RPMI7951 (cell line): ENCODE data around the gene TIAM1. TPM values are rescaled to one million over a fixed set of nuclear protein-coding genes. Genes with fewer than 3 reads are reported as not detected.

Source experiments
- DNase-seq: peaks from one replicate; pipeline ENCODE4 v3.0.0-alpha.2; 2012; ENCODE audit warnings: low read depth
- total RNA-seq: library from RNA; depleted of rRNA; stranded (reverse); fragments of >200 nt; shearing (Covaris generic); gene quantifications from 2 replicates; pipeline ENCODE4 v1.2.3, GENCODE V29; 2014

Gene TIAM1
- total RNA-seq, 1 experiment from 2014 or later = 3.5 TPM

DNA sequence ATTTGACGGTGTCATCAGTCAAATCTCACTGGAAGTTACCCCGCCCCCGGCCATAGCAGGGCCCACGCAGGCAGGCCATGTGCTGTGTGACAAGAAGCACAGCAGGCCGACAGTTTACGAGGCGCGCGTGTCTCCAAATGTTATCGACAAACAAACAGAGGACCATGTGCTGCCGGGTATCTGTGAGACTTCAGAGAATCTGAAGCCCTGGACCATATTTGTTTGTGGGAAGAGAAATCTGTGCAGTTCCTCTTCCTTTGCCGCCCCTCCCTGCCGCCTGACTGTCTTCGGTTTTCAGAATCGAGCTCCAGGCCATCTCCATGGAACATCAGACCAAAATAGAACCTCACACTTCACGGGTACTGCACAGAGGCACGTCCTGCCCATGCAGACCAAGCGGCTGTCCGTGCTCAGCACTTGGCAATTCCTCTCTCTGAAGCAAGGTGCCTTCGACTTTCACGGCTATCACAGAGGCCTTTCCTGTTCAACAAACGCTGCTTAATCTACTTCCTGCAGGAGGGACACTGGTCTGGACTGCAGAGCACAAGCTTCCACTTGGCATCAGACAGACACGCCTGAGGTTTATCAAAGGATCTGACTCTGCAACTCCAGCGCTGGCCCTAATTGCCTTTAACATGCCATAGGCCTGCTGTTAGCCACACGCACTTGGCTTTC, 170.0 kb downstream of the TIAM1 start:
- DNase-seq = peak; percentile 66

- DNase-seq = no peak
Observed at GRCh38 chr21:31172328-31172727, 171.7 kb downstream of the TIAM1 start.

GRCh38 chr21:31164713-31165694, 179.1 kb downstream of the TIAM1 start:
- DNase-seq = no peak

DNA sequence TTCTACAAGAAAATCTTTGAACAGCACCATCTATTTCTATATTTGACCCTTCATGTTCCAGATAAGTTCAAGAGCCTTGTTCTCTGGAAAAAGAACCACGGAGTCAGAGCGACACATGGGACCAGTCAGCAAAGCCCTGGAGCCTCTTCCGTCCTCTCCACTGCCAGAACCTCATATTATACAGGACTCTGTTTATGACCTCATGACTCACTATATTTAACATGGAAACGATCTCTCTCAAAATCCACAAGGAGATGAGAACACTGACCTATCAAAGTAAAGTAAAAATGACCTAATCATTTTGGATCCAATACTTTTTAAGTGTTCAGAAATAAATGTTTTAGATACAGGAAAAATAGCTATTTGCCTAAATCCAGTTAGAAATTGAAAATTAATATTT, 181.2 kb downstream of the TIAM1 start:
- peak; percentile 79 for DNase-seq

DNA sequence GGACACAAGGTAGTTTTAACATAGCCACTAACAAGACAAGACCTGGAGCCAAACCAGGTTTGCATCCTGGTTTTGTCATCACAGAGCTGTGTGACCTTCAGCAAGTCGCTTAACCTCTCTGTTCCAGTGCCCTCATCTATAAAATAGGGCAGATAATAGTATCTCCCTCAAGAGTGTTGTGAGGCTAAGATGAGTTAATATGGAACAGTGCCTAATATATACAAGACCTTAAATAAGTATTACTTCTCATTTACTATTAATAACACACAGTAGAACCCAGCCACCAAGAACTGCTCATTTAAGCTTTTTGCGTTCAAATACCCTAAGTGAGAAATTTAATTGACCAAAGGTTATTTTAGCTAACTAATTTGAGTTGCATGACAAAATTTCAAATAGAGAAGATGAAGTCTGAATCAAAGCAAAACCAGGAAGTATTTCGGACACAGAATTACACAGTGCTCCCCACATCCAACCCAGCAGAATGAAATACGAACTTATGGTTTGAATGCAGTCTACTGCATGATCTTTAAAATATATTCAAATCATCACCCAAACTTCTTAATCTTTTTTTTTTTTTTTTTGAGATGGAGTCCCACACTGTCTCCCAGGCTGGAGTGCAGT, 181.9 kb downstream of the TIAM1 start:
- no peak for DNase-seq

DNA sequence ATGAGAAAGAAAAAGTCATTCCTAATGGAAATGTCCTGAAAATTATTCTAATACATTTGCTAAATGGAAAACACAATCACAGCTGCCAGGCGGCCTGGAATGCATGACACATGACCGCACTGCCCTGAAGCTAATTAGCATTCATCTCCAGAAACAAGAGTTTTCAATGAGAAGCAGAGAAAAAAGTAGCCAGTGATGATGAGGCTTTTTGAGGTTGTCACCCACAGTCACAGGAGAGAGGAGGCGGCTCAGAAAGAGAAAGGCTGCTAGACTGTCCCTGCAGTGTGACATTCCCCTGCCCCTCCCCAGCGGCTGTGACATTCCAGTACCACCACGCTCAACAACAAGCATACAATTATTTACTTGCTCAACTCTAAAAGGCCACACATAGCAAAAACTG, 182.9 kb downstream of the TIAM1 start:
- peak; percentile 85 for DNase-seq

GRCh38 chr21:31159808-31160207, 184.3 kb downstream of the TIAM1 start:
- DNase-seq = no peak

DNA sequence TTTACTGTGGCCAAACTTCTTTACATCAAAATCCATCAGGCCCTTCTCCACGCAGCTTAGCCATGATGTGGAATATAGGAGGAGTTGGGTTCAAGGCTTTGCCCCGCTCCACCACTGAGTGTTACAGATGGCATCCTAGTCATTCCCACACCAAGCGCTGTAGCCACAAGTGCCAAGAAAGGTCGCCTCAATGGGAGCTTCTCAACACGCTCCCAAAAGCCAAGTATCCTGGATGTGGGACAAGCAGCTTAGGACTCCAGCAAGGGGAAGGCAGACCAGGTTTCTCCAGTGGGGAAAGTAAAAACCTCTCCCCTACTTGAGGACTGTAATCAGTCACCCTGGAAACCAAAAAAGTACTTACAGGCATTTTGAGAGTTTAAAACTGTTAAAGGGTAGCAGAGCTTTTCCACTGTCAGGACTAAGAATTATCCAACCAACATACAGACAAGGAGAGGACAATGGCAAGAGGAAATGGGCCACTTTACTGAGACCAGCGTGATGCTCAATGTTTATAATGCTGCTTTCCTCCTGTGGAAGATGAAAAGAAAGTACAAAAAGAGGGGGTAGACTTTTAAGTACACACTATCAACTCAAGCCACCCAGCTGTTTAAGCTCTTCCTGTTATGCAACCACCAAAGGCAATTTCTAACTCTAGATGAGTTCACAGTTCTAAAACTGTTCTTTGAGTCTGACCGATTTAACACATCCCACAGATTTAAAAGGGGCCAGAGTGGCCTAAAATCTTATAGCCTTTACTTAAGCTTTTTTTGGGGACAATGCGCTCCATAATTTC, 185.1 kb downstream of the TIAM1 start:
- no peak for DNase-seq

- no peak for DNase-seq
Observed at GRCh38 chr21:31157756-31158155, 186.3 kb downstream of the TIAM1 start.

DNA sequence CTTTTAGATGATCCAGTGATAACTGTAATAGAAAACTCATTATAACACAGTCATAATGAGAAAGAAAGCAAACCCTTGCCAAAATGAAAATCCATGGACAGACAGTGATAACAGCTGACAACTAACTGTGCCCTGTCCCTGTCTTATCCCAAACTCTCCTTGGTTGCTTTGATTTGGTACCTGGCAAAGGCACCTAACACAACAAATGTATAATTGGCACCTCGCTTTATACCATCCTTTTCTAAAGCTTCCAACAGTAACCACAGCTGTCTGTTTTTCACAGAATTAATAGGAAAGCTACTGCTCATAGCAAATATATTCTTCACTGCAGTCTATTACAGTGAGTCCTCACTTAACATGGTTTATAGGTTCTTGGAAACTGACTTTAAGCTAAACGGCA, 187.4 kb downstream of the TIAM1 start:
- no peak for DNase-seq

DNA sequence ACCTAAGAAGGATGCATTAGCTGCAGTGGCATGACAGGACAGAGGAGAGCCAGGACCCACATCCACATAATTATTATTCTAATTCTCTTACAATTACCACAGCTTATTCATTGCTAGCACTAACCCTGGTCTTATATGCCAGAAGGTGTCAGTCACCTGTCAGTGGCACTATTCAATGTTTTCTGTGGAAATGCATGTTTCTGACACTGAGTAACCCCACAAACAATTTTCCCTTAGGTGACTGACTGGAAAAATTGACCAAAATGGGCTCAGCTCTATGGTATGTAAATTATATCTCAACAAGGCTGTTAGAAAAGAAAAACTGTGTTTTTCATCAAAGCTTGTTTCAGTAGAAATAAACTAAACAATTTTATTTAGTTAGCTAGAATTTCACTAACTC, 187.9 kb downstream of the TIAM1 start:
- DNase-seq = no peak

GRCh38 chr21:31151156-31152045, 192.7 kb downstream of the TIAM1 start:
- DNase-seq = no peak

GRCh38 chr21:31145274-31145673, 198.8 kb downstream of the TIAM1 start:
- no peak for DNase-seq

- DNase-seq = no peak
Observed at GRCh38 chr21:31143036-31143435, 201.0 kb downstream of the TIAM1 start.

- no peak for DNase-seq
Observed at GRCh38 chr21:31142600-31142999, 201.5 kb downstream of the TIAM1 start.

DNA sequence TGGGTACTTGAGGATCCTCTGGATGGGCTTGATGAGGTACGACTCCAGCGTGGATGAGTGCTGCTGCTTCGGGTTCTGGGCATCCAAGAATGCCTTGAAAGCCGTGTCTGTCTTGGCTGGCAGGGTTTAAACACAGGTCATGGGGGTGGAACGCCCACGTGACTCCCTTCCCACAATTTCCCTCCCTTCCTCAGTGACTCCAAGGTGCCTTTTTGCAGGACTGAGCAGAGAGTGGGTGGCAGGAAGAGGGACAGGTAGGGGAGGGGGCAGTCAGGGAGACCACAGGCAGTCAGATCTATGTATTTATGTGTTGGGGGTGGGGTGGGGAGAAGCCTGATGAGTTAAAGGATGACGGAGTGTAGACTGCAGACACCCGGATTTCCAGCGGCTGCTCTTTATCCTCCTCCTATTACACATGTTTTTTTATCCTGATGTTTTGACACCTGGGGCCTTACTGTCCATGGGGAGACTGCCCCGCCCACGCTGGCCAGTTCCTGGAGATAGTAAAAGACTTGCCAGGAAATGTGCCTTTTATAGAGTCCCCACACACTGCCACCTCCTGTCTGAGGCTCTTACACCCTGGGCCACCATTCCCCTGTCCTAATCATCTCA, 202.6 kb downstream of the TIAM1 start:
- no peak for DNase-seq

GRCh38 chr21:31140676-31141075, 203.4 kb downstream of the TIAM1 start:
- no peak for DNase-seq

DNA sequence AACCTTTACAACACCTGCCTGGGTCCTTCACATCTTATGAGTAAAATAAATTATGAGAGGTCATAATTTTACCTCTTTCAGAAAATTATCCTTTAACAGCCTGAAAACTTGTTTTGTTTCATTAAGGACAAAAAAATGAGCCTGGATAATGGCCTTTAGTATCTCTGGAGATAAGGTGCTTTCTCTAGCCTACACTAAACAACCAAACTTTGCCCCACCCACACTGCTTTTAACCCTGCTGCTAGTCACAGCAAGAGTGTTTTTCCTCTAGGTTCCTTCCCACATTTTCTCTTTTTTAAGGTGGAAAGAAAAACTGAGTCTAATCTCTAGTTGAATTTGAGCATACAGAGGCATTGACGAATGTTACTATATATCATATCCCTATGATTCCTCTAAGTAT, 204.0 kb downstream of the TIAM1 start:
- DNase-seq = no peak

- DNase-seq = no peak
Observed at GRCh38 chr21:31137960-31138359, 206.1 kb downstream of the TIAM1 start.

- DNase-seq = peak; percentile 18
Observed at GRCh38 chr21:31136891-31137290, 207.2 kb downstream of the TIAM1 start.
